AG04449 (cell line): ENCODE data around the gene HSBP1.

Experiments
- CTCF ChIA-PET: fragments of 350-600 bp; formaldehyde crosslinking; extraction: SDS; loops from one replicate; lab custom pipeline; 2021; ENCODE audit warnings: antibody characterized with exemption; lab: Yijun Ruan, JAX
- POLR2A ChIA-PET: fragments of 400-600, 350-600 bp; formaldehyde crosslinking; extraction: SDS; loops from one replicate; lab custom pipeline; 2020; ENCODE audit warnings: antibody characterized with exemption, inconsistent platforms; lab: Yijun Ruan, JAX
- DNase-seq: peaks from one replicate; pipeline ENCODE4 v3.0.0-alpha.2; 2010; ENCODE audit warnings: low read depth, low spot score
- H3K4me3 ChIP-seq: 2 replicates; pipeline ENCODE4 v1.5.1; 2011; ENCODE audit warnings: low read depth, mild to moderate bottlenecking, control low read depth, low read length
- CTCF ChIP-seq: IDR thresholded peaks from one replicate; pipeline ENCODE4 v1.5.1; 2011; ENCODE audit warnings: mild to moderate bottlenecking, moderate library complexity, low read length, control low read depth, inconsistent platforms; ENCODE audit not compliant: insufficient read depth; ENCODE audit errors: missing control alignments

Gene HSBP1

GRCh38 chr16:83839561-83839960 lies 31.8 kb downstream of the HSBP1 start:
- no peak for TF ChIP-seq CTCF
- POLR2A ChIA-PET = no interaction called here
- DNase-seq = no peak
- no peak overlapping the region for H3K4me3 ChIP-seq
- CTCF ChIA-PET = interaction anchor here (1.1 kb wide), 1 partner anchor 14 kb away, joined by 3 read pairs; no protein-coding TSS in a partner anchor

GRCh38 chr16:83840060-83840617 lies 32.4 kb downstream of the HSBP1 start:
- ChIA-PET POLR2A (no interaction called here), CTCF (interaction anchor here (1.4 kb wide), 1 partner anchor 14 kb away, joined by 4 read pairs; no protein-coding TSS in a partner anchor)
- no peak for TF ChIP-seq CTCF
- no peak for DNase-seq
- H3K4me3 ChIP-seq = no peak overlapping the region

GRCh38 chr16:83842291-83842690 lies 34.5 kb downstream of the HSBP1 start:
- ChIA-PET POLR2A (no interaction called here), CTCF (interaction anchor here (2.3 kb wide), 1 partner anchor 16 kb away, joined by 10 read pairs; no protein-coding TSS in a partner anchor)
- no peak for DNase-seq

GRCh38 chr16:83842756-83843507 lies 35.2 kb downstream of the HSBP1 start:
- no peak overlapping the region for H3K4me3 ChIP-seq
- ChIA-PET POLR2A (no interaction called here), CTCF (interaction anchor here (0.6 to 2.3 kb wide), 2 partner anchors 17 to 28 kb away, joined by 3 to 10 read pairs; no protein-coding TSS in a partner anchor)
- no peak for TF ChIP-seq CTCF
- DNase-seq = no peak

More at GRCh38 chr16:83842291-83842690, 34.5 kb downstream of the HSBP1 start:
- no peak overlapping the region for H3K4me3 ChIP-seq
- no peak for TF ChIP-seq CTCF

- no peak for DNase-seq
- no peak for TF ChIP-seq CTCF
- POLR2A ChIA-PET = no interaction called here
- no peak overlapping the region for H3K4me3 ChIP-seq
- CTCF ChIA-PET = interaction anchor here (2.3 kb wide), 1 partner anchor 18 kb away, joined by 10 read pairs; no protein-coding TSS in a partner anchor
Measured at GRCh38 chr16:83843657-83844056, 35.9 kb downstream of the HSBP1 start.

- ChIA-PET CTCF (no interaction called here), POLR2A (no interaction called here)
- no peak overlapping the region for H3K4me3 ChIP-seq
- no peak for TF ChIP-seq CTCF
- DNase-seq = no peak
Measured at GRCh38 chr16:83845263-83845662, 37.5 kb downstream of the HSBP1 start.
